HG03196 (cell line): ENCODE measurements around the gene ENO3.
A peak's percentile ranks its signal among the peaks of the same experiment; 100 is the strongest.

ENCODE experiments used
- ATAC-seq: cut with Tn5 transposase; IDR thresholded peaks from one replicate; pipeline ENCODE4 v1.9.1; 2021; ENCODE audit not compliant: unreplicated experiment

ENO3 gene

DNA sequence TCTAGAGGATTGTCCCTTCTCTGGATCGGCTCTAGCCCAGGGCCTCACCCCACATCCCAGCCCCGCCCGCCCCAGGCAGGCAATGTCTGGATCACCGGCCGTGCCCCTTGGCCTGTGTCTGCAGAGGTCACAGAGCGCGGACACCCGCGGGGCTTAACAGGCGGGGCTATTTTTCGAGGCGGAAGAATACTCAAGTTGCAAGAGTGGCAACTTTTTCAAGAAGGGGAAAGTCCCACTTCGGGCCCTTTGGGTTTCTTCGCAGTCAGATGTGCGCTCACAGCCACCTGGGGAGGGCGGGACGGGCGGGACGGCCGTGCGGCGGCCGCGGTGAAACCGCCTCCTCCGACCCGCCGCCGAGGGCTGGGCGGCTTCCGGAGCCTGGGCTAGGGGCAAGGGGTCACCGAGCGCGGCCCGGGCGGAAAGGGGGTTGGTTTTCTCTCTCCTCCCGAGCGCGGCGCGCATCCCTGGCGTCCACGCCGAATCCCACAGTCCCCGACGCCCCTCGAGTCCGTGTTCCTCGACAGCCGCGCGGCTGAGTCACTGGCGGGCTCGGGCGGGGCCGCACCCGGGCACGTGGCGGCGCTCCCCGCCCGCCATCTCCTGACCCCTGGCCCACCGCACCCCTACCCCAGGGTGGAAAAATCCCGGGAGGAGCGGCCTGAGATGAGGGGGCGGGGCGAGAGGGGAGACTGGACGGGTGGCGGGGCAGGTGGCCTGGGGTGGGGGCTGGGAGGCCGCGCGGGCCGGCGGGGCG lies 1.4 kb upstream of the ENO3 start:
- peak; percentile 15 for ATAC-seq

DNA sequence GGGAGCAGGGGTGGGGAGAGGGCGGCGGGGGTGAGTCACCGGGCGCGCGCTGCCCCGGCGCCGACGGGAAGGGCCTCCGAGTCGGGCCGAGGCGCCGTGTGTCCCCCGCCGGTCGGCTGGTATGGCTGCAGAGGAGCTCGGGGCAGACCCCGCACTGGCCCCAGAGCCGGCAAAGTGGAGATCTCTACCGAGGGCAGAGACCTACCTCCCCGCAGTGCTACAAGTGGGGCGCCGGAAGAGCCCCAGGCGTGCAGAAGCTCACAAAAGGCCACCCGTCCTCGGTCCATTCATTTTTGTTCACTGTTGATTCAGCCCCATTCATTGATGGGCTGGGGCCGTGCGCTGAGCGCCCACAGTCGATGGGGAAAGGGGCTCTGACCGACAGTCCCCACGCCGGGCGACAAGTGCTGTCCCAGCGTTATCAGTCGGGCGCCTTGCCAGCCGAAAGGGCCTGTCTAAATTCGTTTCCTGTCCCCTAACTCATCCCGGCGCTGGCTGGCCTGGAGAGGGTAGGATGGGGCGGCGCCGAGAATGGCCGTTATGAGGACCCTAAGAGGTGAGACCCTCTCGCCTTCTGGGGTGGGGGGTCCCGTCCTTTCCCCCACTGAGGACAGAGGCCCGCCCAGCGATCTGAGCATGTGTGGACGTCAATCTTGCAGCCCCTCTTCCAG lies 709 bp upstream of the ENO3 start:
- ATAC-seq, result no peak

DNA sequence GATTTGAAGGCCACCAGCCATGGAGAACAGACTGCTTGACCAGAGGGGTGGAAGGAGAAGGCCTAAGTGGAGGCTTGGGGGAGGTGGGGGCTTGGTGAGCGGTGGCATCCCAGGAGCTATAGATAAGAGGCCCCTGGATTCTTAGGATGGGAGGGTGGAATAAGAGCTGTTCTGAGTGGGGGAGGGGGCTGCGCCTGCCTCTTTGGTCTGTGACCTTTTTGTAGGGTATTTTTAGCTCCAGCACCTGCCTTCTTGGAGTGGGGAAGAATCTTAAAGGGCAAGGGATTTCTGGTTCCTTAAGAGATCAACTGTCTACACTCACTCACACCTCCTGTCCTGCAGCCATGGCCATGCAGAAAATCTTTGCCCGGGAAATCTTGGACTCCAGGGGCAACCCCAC lies 567 bp downstream of the ENO3 start:
- no peak for ATAC-seq

DNA sequence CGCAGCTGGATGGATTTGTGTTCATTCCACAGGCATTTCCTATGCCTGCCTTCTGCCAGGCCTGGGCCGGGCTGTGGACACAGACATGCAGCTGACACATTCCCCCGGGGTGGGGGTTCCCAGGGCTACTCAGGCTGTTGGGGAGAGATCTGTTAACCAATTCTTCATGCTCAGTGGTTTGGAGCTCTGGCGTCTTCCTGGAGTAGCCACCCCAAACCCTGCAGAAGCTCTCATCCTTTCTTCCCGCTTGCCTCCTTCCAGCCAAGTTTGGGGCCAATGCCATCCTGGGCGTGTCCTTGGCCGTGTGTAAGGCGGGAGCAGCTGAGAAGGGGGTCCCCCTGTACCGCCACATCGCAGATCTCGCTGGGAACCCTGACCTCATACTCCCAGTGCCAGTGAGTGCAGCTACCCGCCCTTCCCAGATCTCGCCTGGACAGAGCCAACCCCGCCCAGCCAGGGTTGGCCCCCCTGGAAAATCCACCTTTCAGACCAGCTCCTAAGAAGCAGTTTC lies 2.6 kb downstream of the ENO3 start:
- ATAC-seq, result no peak

DNA sequence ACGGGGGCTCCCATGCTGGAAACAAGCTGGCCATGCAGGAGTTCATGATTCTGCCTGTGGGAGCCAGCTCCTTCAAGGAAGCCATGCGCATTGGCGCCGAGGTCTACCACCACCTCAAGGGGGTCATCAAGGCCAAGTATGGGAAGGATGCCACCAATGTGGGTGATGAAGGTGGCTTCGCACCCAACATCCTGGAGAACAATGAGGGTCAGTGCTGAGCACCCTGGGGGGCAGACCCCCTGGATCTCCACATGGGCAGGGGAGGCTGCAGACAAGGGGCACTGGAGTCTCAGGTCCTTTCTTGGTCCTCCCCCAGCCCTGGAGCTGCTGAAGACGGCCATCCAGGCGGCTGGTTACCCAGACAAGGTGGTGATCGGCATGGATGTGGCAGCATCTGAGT lies 4.2 kb downstream of the ENO3 start:
- ATAC-seq, result no peak

DNA sequence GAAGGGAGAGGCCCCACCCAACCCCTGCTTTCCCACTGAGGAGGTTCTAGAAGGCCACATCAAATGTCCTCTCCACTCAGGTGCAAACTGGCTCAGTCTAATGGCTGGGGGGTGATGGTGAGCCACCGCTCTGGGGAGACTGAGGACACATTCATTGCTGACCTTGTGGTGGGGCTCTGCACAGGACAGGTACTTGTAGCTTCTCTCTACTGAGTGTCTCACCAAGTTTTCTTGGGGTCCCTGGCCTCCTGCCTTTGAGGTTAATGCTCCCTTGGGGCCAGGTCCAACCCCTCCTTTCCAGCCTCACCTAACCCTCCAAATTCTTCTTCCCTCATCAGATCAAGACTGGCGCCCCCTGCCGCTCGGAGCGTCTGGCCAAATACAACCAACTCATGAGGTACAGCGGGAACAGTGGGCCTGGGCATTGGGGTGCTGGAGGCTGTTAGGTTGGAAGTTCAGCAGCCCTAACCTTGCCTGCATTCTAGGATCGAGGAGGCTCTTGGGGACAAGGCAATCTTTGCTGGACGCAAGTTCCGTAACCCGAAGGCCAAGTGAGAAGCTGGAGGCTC lies 5.7 kb downstream of the ENO3 start:
- no peak for ATAC-seq

DNA sequence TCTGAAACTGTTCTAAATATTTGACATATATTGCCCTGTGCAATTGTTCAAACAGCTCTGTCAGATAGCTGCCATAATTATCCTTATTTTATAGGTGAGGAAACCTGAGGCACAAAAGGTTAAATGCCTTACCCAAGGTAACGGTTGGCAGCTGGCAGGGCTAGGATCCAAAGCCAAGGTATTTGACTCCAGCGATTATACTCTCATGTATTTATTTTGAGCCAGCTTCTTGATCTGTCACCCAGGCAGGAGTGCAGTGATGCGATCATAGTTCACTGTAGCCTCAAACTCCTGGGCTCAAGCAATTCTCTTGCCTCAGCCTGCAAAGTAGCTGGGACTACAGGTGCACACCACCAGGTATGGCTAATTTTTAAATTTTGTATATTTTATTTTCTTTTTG lies 7.2 kb downstream of the ENO3 start:
- no peak for ATAC-seq

DNA sequence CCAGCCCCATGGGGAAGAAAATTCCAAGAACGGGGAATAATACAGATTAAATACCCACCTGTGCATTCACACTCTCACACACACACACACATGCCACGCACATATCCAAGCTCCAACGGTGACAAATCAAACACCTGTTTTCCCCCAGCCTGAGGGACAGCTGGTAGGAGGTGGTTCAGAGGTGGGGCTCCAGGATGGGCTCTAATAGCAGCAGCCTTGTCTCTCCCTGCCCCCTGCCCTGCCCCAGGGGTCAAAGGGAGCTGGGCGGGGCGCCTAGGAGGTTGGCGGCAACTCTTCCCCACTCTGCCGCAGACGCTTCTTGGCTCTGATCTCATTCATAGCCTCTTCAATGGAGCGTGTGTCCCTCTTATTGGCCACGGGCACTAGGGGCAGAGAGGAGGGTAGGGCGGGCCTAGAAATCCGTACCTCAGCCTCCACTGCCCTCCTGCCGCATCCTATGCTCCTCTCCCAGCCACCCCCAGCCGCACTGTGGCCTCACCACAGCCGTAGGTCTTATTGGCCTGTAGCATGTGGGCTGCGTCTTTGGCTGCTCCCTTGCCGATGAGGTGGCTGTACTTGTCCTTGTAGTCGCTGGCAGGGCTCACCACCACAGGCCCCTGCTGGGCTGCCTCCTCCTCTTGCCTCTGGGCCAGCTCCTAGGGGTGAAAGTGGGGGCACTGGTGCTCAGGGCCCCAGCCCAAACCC lies 8.5 kb downstream of the ENO3 start:
- ATAC-seq, result no peak

DNA sequence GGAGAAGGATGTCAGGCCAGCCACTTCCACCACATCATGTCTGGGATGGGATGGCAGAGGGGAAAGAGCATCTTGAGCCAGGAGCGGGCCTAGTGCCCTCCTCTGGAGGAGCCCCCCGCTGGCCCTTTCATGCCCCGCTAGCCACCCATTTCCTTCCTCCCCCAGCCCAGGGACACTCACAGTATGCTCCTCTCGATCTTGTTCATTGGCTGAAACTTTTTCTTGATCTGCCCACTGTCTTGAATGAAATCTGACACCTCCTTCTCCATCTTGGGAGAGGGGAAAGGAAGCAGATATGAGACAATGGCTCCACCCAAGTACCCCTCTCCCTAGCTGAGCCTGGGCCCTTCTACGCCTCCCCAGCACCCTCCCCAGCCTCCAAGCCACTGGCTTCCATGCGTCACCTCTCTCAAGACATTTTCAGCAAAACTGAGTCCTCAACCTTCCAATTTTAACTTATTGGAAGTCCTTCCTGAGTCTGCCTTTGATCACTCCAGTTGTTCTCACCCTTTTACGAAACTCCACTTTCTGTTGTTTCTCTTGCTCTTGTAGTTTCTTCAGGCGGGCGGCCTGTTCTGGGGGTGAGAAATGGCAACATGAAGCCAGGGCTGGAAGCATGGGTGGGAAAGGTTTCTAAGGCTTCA lies 9.5 kb downstream of the ENO3 start:
- ATAC-seq, result no peak

DNA sequence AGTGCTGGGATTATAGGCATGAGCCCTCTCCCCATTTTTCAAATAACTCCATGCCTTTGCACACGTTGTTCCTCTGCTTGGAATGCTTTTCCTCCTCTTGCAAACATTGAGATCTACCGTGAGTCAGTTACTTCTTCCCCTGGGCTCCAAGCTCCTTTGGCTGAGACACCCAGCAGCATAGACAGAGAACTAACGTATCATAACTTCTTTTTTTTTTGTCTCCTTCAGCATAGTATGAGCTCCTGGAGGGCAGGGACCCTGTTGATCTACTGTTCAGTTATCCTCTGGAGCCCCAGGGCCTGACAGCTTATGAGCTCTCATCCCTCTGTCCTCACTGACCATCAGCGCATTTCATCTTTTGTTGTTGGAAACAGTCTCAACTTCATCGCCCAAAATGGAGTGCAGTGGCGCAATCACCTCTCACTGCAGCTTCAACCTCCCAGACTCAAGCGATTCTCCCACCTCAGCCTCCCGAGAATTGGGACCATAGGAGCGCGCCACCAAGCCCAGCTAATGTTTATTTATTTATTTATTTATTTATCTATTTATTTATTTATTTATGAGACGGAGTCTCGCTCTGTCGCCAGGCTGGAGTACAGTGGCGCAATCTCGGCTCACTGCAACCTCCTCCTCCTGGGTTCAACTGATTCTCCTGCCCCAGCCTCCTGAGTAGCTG lies 14.5 kb downstream of the ENO3 start:
- no peak for ATAC-seq

DNA sequence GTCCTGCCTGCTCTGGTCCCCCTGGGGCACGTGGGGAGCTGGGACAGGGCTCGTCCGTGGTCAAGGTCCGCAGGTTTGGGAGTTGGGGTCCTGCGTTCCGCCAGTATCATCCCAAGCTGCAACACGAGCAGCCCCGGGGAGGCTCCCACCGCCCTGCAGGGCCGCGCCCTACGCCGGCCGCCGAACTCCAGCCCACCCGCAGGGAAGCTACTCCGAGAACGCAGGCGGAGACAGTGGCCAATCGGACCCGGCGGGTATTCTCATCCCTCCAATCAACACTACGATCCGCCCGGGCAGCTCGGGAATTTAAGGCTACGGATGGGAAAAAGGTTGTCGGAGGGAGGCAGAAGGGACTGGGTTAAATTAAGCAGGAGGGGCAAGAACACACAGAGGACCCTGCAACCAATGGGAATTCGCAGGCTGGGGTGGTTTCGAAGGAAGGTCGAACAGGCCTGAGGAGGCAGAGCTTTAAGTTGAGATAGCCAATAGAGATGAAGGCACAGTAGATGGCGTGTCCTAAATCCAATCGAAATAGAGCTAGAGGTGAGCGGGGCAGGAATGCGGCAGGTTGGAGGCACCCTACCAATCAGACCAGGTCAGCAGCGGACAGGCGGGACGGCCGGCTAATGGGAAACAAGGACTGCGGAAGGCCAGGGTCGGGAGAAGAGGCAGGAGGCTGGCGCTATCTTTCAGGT lies 16.1 kb downstream of the ENO3 start:
- peak; percentile 73 for ATAC-seq

DNA sequence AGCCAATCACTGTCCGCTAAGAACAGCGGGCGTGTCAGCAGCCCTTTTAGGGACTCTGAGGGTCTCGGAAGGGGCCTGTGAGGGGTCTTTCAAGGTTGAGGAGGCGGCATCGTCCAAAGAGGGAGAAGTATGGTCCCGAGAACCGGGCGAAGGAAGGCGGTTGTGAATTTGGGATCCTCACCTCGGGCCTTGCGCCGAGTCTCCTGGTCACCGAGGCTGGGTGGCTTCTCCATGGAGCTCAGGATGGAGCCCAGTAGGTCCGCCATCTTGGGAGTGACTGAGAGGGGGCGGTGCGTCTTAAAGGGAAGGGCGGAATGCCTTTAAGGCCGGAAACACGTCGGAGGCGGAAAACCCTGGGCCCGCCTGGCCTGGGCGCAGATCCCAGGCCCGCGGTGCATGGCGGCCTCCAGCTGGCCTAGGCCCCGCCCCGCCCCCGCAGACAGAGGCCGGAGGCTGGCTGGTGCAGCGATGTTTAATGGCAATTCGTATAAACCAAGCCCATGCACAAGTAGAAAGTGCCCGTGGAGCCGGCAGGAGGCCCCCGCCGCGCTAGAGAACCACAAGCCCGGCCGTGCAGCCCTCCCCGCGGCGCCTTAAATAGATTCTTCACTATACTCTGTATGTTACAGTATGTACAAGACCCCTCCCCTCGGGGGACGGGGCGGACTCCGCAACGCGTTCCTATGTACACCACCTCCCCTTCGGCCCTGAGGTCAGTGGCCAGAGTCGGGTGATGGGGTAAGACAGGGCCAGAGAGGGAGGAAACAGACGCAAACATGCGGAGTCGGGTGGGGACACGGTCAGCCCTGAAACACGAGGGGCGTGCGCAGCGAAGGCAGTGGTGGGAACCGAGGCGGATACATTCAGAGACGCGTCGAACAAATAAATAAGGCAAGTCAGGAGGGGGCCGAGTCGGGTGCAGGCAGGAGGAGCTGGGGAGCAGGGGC lies 16.9 kb downstream of the ENO3 start, which contains the start of gene SPAG7:
SPAG7 (minus strand) TSS at position 279 of the 947 bp plus-strand sequence; CDS start at position 266, 13 bp downstream.
- ATAC-seq, result peak; percentile 67

DNA sequence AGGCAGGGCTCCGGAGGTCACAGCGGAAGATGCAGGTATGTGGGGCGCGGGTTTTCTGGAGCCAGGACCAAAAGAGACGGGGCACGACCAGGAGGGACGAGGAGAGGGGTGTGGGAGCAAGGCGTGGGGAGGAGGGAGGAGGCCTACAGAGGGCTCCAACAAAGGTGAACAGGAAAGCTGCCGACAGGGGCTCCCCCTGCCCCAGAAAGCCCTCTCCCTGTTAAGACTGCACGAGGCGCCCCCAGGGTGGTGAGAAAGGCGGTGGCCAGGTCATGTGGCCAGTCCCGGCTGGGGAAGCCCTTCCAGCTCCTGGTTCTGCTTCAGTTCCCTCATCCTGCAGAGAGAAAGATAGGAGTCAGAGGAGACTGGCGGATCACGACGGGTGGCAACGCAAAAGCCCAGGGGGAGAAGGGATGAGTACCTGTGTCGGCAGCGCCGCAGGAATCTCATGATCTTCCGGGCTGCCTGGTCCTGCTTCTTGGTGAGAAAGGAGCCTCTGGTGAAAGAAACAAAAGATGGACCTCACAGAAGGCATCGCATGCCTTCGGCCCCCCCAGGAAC lies 17.6 kb downstream of the ENO3 start:
- no peak for ATAC-seq

DNA sequence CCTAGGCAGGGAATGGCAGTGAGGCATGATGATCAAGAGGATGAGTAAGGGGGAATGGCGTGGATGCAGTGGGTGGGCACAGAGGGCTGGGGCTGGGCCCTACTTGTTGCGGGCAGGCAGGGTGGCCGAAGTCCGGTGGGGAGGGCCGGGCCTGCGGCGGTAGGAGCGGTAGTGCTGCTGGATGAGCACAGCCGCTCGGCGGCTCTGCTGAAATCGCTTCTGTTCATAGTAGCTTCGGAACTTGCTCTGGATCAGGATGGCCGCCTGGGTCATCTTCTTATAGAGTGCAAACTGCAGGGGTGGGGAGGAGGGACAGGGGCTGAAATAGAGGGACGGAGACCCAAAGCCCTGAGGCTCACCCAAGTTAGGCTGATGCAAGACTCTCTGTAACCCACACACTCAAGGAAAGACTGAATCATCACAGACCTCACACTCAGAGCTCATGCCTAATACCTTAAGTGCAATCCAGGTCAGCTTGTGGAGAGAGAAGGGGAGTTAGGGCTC lies 18.2 kb downstream of the ENO3 start:
- no peak for ATAC-seq

DNA sequence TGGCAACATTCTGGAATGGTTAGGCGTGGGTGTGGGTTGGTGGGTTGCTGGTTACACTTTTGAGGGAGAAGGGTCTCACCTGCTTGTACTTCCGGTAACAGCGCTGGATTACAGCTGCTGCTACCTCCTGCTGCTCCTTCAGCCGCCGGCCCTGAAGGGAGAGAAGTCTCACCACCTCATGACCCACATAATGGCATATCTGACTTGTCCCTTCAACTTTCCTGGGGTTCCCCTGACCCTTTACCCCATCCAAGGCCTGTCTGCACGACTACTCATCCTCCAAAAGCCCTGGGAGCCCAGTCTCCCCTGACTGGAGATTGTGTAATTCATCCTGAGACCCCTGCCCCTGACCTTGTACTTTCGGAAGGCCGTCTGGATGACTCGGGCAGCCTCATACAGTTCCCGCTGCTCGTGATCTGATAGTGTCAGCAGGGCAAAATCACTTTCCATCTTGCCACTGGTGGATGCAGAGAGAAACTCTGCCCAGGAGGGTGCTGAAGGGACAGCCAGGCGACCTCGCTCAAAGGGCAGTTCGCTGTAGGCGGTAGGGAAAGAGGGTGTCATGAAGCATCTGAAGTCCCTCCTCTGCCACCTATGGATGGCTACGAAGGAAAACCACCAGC lies 18.7 kb downstream of the ENO3 start:
- no peak for ATAC-seq

DNA sequence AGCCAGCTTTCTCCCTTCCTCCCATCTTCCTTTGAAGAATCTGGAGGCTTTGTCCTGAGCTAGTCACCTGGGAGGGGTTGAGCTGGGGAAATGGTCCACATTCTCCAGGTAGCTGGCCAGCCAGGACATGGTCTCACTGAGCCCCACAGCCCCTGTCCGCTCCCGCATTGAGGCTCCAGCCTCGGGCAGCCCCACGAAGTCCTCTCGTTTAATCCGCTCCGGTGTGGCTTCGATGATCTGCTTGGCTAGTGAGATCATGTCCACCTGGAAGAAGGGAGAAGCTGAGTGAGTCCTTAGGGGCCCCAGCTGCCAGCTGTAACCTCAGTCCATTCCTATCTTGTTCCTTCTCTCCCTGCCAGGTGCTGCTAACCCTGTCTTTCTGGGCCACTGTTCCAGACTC lies 19.4 kb downstream of the ENO3 start:
- no peak for ATAC-seq

DNA sequence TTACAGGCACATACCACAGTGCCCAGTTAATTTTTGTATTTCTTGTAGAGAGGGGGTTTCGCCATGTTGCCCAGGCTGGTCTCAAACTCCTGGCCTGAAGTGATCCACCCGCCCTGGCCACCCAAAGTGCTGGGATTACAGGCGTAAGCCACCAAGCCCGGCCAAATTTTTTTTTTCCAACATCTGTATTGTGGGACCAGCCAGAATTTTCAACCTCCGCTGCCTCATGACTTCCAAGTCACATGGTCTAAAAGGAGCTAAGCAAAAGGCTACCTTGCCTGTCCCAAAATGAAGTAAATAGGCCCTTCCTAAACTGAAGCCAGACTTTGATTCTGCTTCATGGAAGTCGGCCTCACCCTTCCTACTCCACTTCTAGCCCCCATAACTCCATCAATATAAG lies 20.9 kb downstream of the ENO3 start:
- ATAC-seq, result no peak

DNA sequence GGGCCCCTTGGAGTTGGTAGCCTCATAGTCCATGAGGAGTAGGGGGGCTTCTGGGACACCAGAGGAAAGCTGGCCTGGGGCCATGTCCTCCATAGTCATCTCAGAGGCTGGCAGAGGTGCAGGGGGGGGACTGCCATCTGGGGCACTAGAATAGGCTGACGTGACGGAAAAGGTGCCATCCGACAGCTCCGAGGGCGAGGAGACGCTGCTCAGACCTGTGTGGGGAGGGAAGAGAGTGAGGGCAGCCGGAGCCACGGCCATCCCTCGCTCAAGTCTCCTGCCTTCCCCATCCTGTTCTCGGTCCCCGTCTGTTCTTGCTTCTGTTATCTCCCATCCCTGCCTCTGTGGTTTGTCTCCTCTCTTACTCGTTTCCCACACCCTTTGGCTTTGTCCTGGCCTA lies 21.4 kb downstream of the ENO3 start:
- no peak for ATAC-seq
